DOHH2 (cell line): ENCODE results near the gene SYNGR2.
A peak's percentile ranks its signal among the peaks of the same experiment; 100 is the strongest.

Experiments
- H3F3A ChIP-seq: fragments of 200-600 bp; sonication (generic), shearing (Covaris generic); 2 replicates; pipeline ENCODE4 v1.6.0; 2016; ENCODE audit warnings: antibody characterized with exemption, mild to moderate bottlenecking; ENCODE audit not compliant: control insufficient read depth, insufficient read depth
- H3K27ac ChIP-seq: fragments of 200-600 bp; sonication (generic); 2 replicates; pipeline ENCODE4 v1.5.1; 2014; ENCODE audit warnings: low read depth, mild to moderate bottlenecking, low read length, moderate library complexity
- H3K27me3 ChIP-seq: fragments of 200-600 bp; sonication (generic); 2 replicates; pipeline ENCODE4 v1.6.1; 2014; ENCODE audit warnings: mild to moderate bottlenecking, low read length, mixed read lengths; ENCODE audit not compliant: control insufficient read depth
- H3K36me3 ChIP-seq: fragments of 200-600 bp; sonication (generic); 2 replicates; pipeline ENCODE4 v1.6.1; 2014; ENCODE audit warnings: mild to moderate bottlenecking, low read length, moderate library complexity, mixed read lengths; ENCODE audit not compliant: control insufficient read depth
- H3K4me1 ChIP-seq: fragments of 200-600 bp; sonication (generic); 2 replicates; pipeline ENCODE4 v1.6.1; 2014; ENCODE audit warnings: mild to moderate bottlenecking, low read length, mixed read lengths; ENCODE audit not compliant: control insufficient read depth
- H3K4me2 ChIP-seq: fragments of 200-600 bp; sonication (generic); 2 replicates; pipeline ENCODE4 v1.6.0; 2014; ENCODE audit warnings: mild to moderate bottlenecking, low read length, moderate library complexity
- H3K4me3 ChIP-seq: fragments of 200-600 bp; sonication (generic); 2 replicates; pipeline ENCODE4 v1.5.1; 2014; ENCODE audit warnings: mild to moderate bottlenecking, low read length, mixed read lengths
- H3K79me2 ChIP-seq: fragments of 200-600 bp; sonication (generic); 2 replicates; pipeline ENCODE4 v1.6.1; 2014; ENCODE audit warnings: mild to moderate bottlenecking, low read length, mixed read lengths; ENCODE audit not compliant: control insufficient read depth
- H3K9me2 ChIP-seq: fragments of 200-600 bp; sonication (generic); replicated peaks from 2 replicates; pipeline ENCODE4 v1.6.1; 2014; ENCODE audit warnings: mild to moderate bottlenecking, low read length, mixed read lengths; ENCODE audit not compliant: control insufficient read depth
- H3K9me3 ChIP-seq: fragments of 200-600 bp; sonication (generic); 2 replicates; pipeline ENCODE4 v1.6.1; 2014; ENCODE audit warnings: antibody characterized with exemption, low read length, mixed read lengths; ENCODE audit not compliant: control insufficient read depth, insufficient read depth
- H4K20me1 ChIP-seq: fragments of 200-600 bp; sonication (generic); 2 replicates; pipeline ENCODE4 v1.6.0; 2014; ENCODE audit warnings: low read depth, mild to moderate bottlenecking, antibody characterized with exemption, low read length, moderate library complexity; ENCODE audit not compliant: control insufficient read depth, insufficient read depth
- CTCF ChIP-seq: fragments of 200-600 bp; sonication (generic); IDR thresholded peaks from one replicate; pipeline ENCODE4 v1.5.1; 2014; ENCODE audit warnings: antibody characterized with exemption, mild to moderate bottlenecking, low read depth, low read length; ENCODE audit not compliant: poor library complexity, severe bottlenecking
- EZH2phosphoT487 ChIP-seq: fragments of 200-600 bp; sonication (generic); IDR thresholded peaks from 2 replicates; pipeline ENCODE4 v1.6.1; 2017; ENCODE audit warnings: borderline replicate concordance, mild to moderate bottlenecking, antibody characterized with exemption, low read length, moderate library complexity, mixed read lengths

Gene SYNGR2

GRCh38 chr17:78126895-78127238 is 41.5 kb upstream of the SYNGR2 start:
- no peak for TF ChIP-seq CTCF
- TF ChIP-seq EZH2phosphoT487 = no peak
- Histone ChIP-seq H3K4me2 (peak overlapping the region; percentile 99), H3F3A (peaks cover 17% of the 10 kb centered on the region), H3K9me3 (no peaks in the 10 kb centered on the region), H3K4me3 (peak overlapping the region; percentile 95), H3K9me2 (no peaks in the 10 kb centered on the region), H4K20me1 (no peaks in the 10 kb centered on the region), H3K4me1 (peaks cover 84% of the 10 kb centered on the region), H3K27me3 (no peaks in the 10 kb centered on the region), H3K79me2 (peaks cover 90% of the 10 kb centered on the region), H3K27ac (peak overlapping the region; percentile 90), H3K36me3 (peaks cover 69% of the 10 kb centered on the region)

DNA sequence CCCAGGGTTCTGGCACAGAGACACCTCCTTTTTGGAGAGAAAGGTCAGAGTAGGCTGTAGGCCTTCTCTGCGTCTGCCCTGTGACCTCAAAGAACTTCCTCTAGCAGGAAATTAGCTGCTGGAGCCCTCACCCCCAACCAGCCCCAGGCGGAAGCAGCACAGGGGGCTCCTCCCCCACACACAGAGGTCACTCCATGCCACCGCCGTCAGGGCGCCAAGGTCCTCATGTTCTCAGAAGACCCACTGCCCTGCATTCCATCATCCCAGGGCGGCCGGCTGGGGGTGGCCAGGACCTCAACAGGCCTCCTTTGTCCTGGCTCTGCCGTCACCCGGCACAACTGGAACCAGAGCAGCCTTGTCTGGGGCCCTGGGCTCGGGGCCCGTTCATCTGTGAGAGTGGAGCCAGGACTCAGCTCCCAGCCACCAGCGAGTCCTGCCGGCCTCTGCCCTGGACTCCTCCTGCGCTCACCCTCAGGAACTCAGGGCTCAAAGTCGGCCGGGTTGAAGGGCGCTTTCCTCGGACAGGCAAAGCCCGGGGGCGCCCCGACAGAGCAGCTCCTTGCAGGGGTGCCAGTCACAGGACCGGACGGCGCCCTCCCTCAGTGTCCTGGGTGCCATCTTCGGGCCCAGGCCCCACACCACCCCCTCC is 41.0 kb upstream of the SYNGR2 start:
- no peaks in the 10 kb centered on the region for H4K20me1 ChIP-seq
- H3K27ac ChIP-seq = peak overlapping the region; percentile 90
- H3K4me1 ChIP-seq = peaks cover 83% of the 10 kb centered on the region
- H3K4me3 ChIP-seq = peak overlapping the region; percentile 95
- TF ChIP-seq CTCF = no peak
- TF ChIP-seq EZH2phosphoT487 = no peak
- no peaks in the 10 kb centered on the region for H3K9me2 ChIP-seq
- H3K4me2 ChIP-seq = peak overlapping the region; percentile 99
- peaks cover 17% of the 10 kb centered on the region for H3F3A ChIP-seq
- H3K36me3 ChIP-seq = peaks cover 69% of the 10 kb centered on the region
- peaks cover 90% of the 10 kb centered on the region for H3K79me2 ChIP-seq
- no peaks in the 10 kb centered on the region for H3K9me3 ChIP-seq
- no peaks in the 10 kb centered on the region for H3K27me3 ChIP-seq

GRCh38 chr17:78127888-78128550 is 40.4 kb upstream of the SYNGR2 start:
- Histone ChIP-seq H3K4me1 (peaks cover 83% of the 10 kb centered on the region), H3K36me3 (peaks cover 69% of the 10 kb centered on the region), H3K9me3 (no peaks in the 10 kb centered on the region), H3K4me3 (peak overlapping the region; percentile 95), H3K27me3 (no peaks in the 10 kb centered on the region), H3F3A (peaks cover 17% of the 10 kb centered on the region), H3K79me2 (peaks cover 90% of the 10 kb centered on the region), H3K9me2 (no peaks in the 10 kb centered on the region), H4K20me1 (no peaks in the 10 kb centered on the region), H3K27ac (peak overlapping the region; percentile 90), H3K4me2 (peak overlapping the region; percentile 99)
- TF ChIP-seq CTCF = no peak
- TF ChIP-seq EZH2phosphoT487 = no peak
